H9 (cell line): ENCODE measurements around the gene MAPK13. TPM values are rescaled to one million over a fixed set of nuclear protein-coding genes. Genes with fewer than 3 reads are reported as not detected.

Source experiments
- DNase-seq: peaks from one replicate; pipeline ENCODE4 v3.0.0-alpha.2; 2017
- H2AFZ ChIP-seq: one replicate; pipeline ENCODE4 v1.6.1; 2013; ENCODE audit warnings: mild to moderate bottlenecking, low read length, control low read depth, moderate library complexity
- H2AK5ac ChIP-seq: 2 replicates; pipeline ENCODE4 v1.6.1; 2013; ENCODE audit warnings: low read length, control low read depth, mixed read lengths; ENCODE audit not compliant: insufficient read length
- H2BK120ac ChIP-seq: one replicate; pipeline ENCODE4 v1.6.1; 2013; ENCODE audit warnings: low read depth, mild to moderate bottlenecking, low read length, control low read depth, inconsistent platforms; ENCODE audit not compliant: poor library complexity, severe bottlenecking
- H2BK12ac ChIP-seq: 2 replicates; pipeline ENCODE4 v1.6.1; 2013; ENCODE audit warnings: low read length, control low read depth, mixed read lengths, low read depth; ENCODE audit not compliant: insufficient read length
- H2BK15ac ChIP-seq: 2 replicates; pipeline ENCODE4 v1.6.1; 2013; ENCODE audit warnings: low read depth, low read length, control low read depth
- H2BK20ac ChIP-seq: one replicate; pipeline ENCODE4 v1.6.1; 2013; ENCODE audit warnings: low read depth, mild to moderate bottlenecking, low read length, control low read depth, inconsistent platforms; ENCODE audit not compliant: poor library complexity, severe bottlenecking
- H2BK5ac ChIP-seq: 2 replicates; pipeline ENCODE4 v1.6.1; 2013; ENCODE audit warnings: low read length, control low read depth, mixed read lengths; ENCODE audit not compliant: insufficient read length
- H3K14ac ChIP-seq: 2 replicates; pipeline ENCODE4 v1.6.1; 2013; ENCODE audit warnings: low read length, control low read depth; ENCODE audit not compliant: insufficient read depth
- H3K18ac ChIP-seq: 2 replicates; pipeline ENCODE4 v1.6.1; 2013; ENCODE audit warnings: low read depth, mild to moderate bottlenecking, mixed read lengths, low read length, control low read depth; ENCODE audit not compliant: insufficient read length
- H3K23ac ChIP-seq: 2 replicates; pipeline ENCODE4 v1.6.1; 2013; ENCODE audit warnings: low read length, control low read depth, mixed read lengths, low read depth; ENCODE audit not compliant: insufficient read length
- H3K23me2 ChIP-seq: 2 replicates; pipeline ENCODE4 v1.6.1; 2013; ENCODE audit warnings: low read depth, mild to moderate bottlenecking, mixed read lengths, low read length, control low read depth; ENCODE audit not compliant: insufficient read length, poor library complexity, severe bottlenecking
- H3K27ac ChIP-seq: 2 replicates; pipeline ENCODE4 v1.5.1; 2013; ENCODE audit warnings: low read length, control low read depth, mixed read lengths, low read depth; ENCODE audit not compliant: insufficient read length
- H3K27me3 ChIP-seq: 2 replicates; pipeline ENCODE4 v1.6.1; 2013; ENCODE audit warnings: low read length, control low read depth, inconsistent platforms; ENCODE audit not compliant: insufficient read depth
- H3K4ac ChIP-seq: 2 replicates; pipeline ENCODE4 v1.6.1; 2013; ENCODE audit warnings: low read depth, mild to moderate bottlenecking, control low read depth, inconsistent platforms, low read length, moderate library complexity
- H3K4me1 ChIP-seq: 2 replicates; pipeline ENCODE4 v1.6.1; 2013; ENCODE audit warnings: low read length, control low read depth, inconsistent platforms; ENCODE audit not compliant: insufficient read depth
- H3K4me2 ChIP-seq: 2 replicates; pipeline ENCODE4 v1.6.1; 2013; ENCODE audit warnings: low read length, control low read depth, mixed read lengths; ENCODE audit not compliant: insufficient read length, insufficient read depth
- H3K56ac ChIP-seq: 2 replicates; pipeline ENCODE4 v1.6.1; 2013; ENCODE audit warnings: low read depth, mild to moderate bottlenecking, mixed read lengths, low read length, control low read depth; ENCODE audit not compliant: insufficient read length
- H3K79me1 ChIP-seq: 2 replicates; pipeline ENCODE4 v1.6.1; 2013; ENCODE audit warnings: low read depth, mild to moderate bottlenecking, moderate library complexity, low read length, control low read depth, inconsistent platforms; ENCODE audit not compliant: insufficient read depth, poor library complexity, severe bottlenecking
- H3K79me2 ChIP-seq: 2 replicates; pipeline ENCODE4 v1.6.1; 2013; ENCODE audit warnings: low read length, control low read depth, inconsistent platforms; ENCODE audit not compliant: insufficient read depth
- H3K9ac ChIP-seq: 2 replicates; pipeline ENCODE4 v1.6.1; 2013; ENCODE audit warnings: low read length, control low read depth, mixed read lengths; ENCODE audit not compliant: insufficient read length; ENCODE audit errors: extremely low read depth
- H3K9me3 ChIP-seq: one replicate; pipeline ENCODE4 v1.6.1; 2013; ENCODE audit warnings: low read depth, low read length, inconsistent platforms; ENCODE audit not compliant: control insufficient read depth
- H3T11ph ChIP-seq: one replicate; pipeline ENCODE4 v1.6.1; 2013; ENCODE audit warnings: mild to moderate bottlenecking, low read length, control low read depth, inconsistent platforms
- H4K20me1 ChIP-seq: one replicate; pipeline ENCODE4 v1.6.1; 2013; ENCODE audit not compliant: control insufficient read depth, insufficient read length, insufficient read depth
- H4K5ac ChIP-seq: 2 replicates; pipeline ENCODE4 v1.6.1; 2013; ENCODE audit warnings: low read depth, mild to moderate bottlenecking, mixed read lengths, low read length, control low read depth; ENCODE audit not compliant: insufficient read length
- H4K8ac ChIP-seq: replicated peaks from 2 replicates; pipeline ENCODE4 v1.6.1; 2013; ENCODE audit warnings: low read length, control low read depth, mixed read lengths, low read depth; ENCODE audit not compliant: insufficient read length
- H4K91ac ChIP-seq: 2 replicates; pipeline ENCODE4 v1.6.1; 2013; ENCODE audit warnings: low read depth, mild to moderate bottlenecking, moderate library complexity, mixed read lengths, low read length, control low read depth; ENCODE audit not compliant: insufficient read length
- H3K27ac Mint-ChIP-seq, 3 experiments: 2 replicates in 2 of 3; 3 replicates in 1 of 3; pipeline ENCODE4 v1.8.0; 2020 to 2021; ENCODE audit warnings: mixed read lengths in 3 of 3, mild to moderate bottlenecking in 1 of 3, moderate library complexity in 1 of 3
- H3K27me3 Mint-ChIP-seq: 2 replicates; pipeline ENCODE4 v1.8.0; 2021; ENCODE audit warnings: low read depth, mild to moderate bottlenecking, moderate library complexity, mixed read lengths
- H3K36me3 Mint-ChIP-seq, 3 experiments: 2 replicates in 2 of 3; 3 replicates in 1 of 3; pipeline ENCODE4 v1.8.0; 2020 to 2021; ENCODE audit warnings: low read depth in 3 of 3, mixed read lengths in 3 of 3; ENCODE audit not compliant: insufficient read depth in 1 of 3
- H3K4me1 Mint-ChIP-seq, 2 experiments: 2 replicates each; pipeline ENCODE4 v1.8.0; 2020; ENCODE audit warnings: mixed read lengths in 2 of 2
- H3K4me3 Mint-ChIP-seq, 2 experiments: 2 replicates in 1 of 2; 3 replicates in 1 of 2; pipeline ENCODE4 v1.8.0; 2020 to 2021; ENCODE audit warnings: mild to moderate bottlenecking in 2 of 2, mixed read lengths in 2 of 2, moderate library complexity in 1 of 2
- H3K9me3 Mint-ChIP-seq, 2 experiments: 2 replicates in 1 of 2; 3 replicates in 1 of 2; pipeline ENCODE4 v1.8.0; 2020; ENCODE audit warnings: mild to moderate bottlenecking in 2 of 2, mixed read lengths in 2 of 2, moderate library complexity in 1 of 2
- CTCF ChIP-seq: fragments of 200-600 bp; sonication (generic); conservative IDR thresholded peaks from 3 replicates; pipeline ENCODE4 v1.8.0; 2021; ENCODE audit warnings: antibody characterized with exemption, mild to moderate bottlenecking
- whole genome bisulfite sequencing: extraction: QIAGEN DNeasy Blood & Tissue Kit; methylation state at CpG from one replicate; pipeline ENCODE4 v1.1.7; 2013; ENCODE audit warnings: missing lambda C conversion rate, low lambda C conversion rate, mixed read lengths; ENCODE audit not compliant: insufficient read length; ENCODE audit errors: extremely low coverage; 5-methylcytosine and 5-hydroxymethylcytosine counted together
- total RNA-seq: library from RNA; stranded (reverse); gene quantifications from 2 replicates; pipeline ENCODE4 v1.2.1, GENCODE V29; 2021

MAPK13 gene
- total RNA-seq, 1 experiment from 2014 or later = 18.9 TPM

GRCh38 chr6:36135053-36135731 is 4.9 kb downstream of the MAPK13 start:
- Histone ChIP-seq H3K27me3 (no peaks in the 10 kb centered on the region; the same call in 1 of the 2 replicates), H2AK5ac (no peak overlapping the region), H3K23ac (no peak overlapping the region), H2BK12ac (no peak overlapping the region), H2BK5ac (no peak overlapping the region), H3K27ac (no peak overlapping the region), H3K14ac (no peak overlapping the region), H3K4me1 (peaks cover 5% of the 10 kb centered on the region), H2AFZ (no peak overlapping the region), H3K23me2 (peaks cover 8% of the 10 kb centered on the region), H3K79me2 (no peaks in the 10 kb centered on the region), H3K79me1 (no peaks in the 10 kb centered on the region), H4K91ac (no peak overlapping the region), H3K4me2 (no peak overlapping the region), H2BK15ac (no peak overlapping the region), H4K20me1 (peaks cover 2% of the 10 kb centered on the region), H4K8ac (no peak overlapping the region), H3K18ac (no peak overlapping the region), H2BK120ac (no peak overlapping the region), H4K5ac (no peak overlapping the region), H2BK20ac (no peak overlapping the region), H3K9ac (no peak overlapping the region), H3K9me3 (no peaks in the 10 kb centered on the region), H3K56ac (no peak overlapping the region), H3K4ac (no peak overlapping the region), H3T11ph (no peak overlapping the region)
- WGBS = no CpG with 5 or more reads among the region's 13 CpGs
- no peak overlapping the region for H3K27ac Mint-ChIP-seq
- TF ChIP-seq CTCF = no peak
- peaks cover 19 to 25% of the 10 kb centered on the region in 2 experiments for H3K4me1 Mint-ChIP-seq
- H3K9me3 Mint-ChIP-seq = no peaks in the 10 kb centered on the region
- DNase-seq = no peak
- peaks cover 0 to 21% (median 3%) of the 10 kb centered on the region in 3 experiments; a peak in 4 of 7 replicates for H3K36me3 Mint-ChIP-seq
- no peak overlapping the region for H3K4me3 Mint-ChIP-seq
- H3K27me3 Mint-ChIP-seq = peaks cover 1% of the 10 kb centered on the region; the same call in 1 of the 2 replicates
